Measurements from ENCODE around the gene STOML1. TPM values are rescaled to one million over a fixed set of nuclear protein-coding genes. Genes with fewer than 3 reads are reported as not detected.
A peak's percentile ranks its signal among the peaks of the same experiment; 100 is the strongest.
"Not testable (repeated sequence)": the region's sequence is repeated elsewhere in the genome, so short reads cannot be mapped to it uniquely, and the experiment has no call there.

STOML1 gene
- total RNA-seq, 6 experiments from 2014 or later: 7.2 to 12.7 (median 8.3) TPM

- Histone ChIP-seq H3K4me1 (peaks cover 0 to 12% (median 0%) of the 10 kb centered on the region in 4 donors), H3K27me3 (no peaks in the 10 kb centered on the region), H3K27ac (no peak overlapping the region), H3K36me3 (no peaks in the 10 kb centered on the region), H3K4me3 (no peak overlapping the region), H3K9me3 (no peaks in the 10 kb centered on the region)
- no peak for TF ChIP-seq CTCF (IDR thresholded peaks at IDR 0.05)
- no peak for TF ChIP-seq POLR2A (IDR thresholded peaks at IDR 0.05)
- intact Hi-C loops (cut with DNase I): no loop called here
- 65% methylated on average over 6 of the region's 8 CpGs for WGBS (ENCODE audit: insufficient coverage, low coverage, low lambda C conversion rate, missing lambda C conversion rate)
- DNase-seq (peak in 1 of 3 donors; percentile 63), ATAC-seq (peak; percentile 65 to 88 (median 82))
These were observed 51.8 kb downstream of the STOML1 start for GRCh38 chr15:73940061-73940981.

- Histone ChIP-seq H3K9me3 (no peaks in the 10 kb centered on the region), H3K4me1 (peaks cover 0 to 12% (median 0%) of the 10 kb centered on the region in 4 donors), H3K27me3 (no peaks in the 10 kb centered on the region), H3K4me3 (no peak overlapping the region), H3K27ac (no peak overlapping the region), H3K36me3 (no peaks in the 10 kb centered on the region)
- TF ChIP-seq CTCF (IDR thresholded peaks at IDR 0.05): no peak
- DNase-seq (peak in 1 of 3 donors; percentile 24), ATAC-seq (no peak)
- WGBS (ENCODE audit: insufficient coverage, low coverage, low lambda C conversion rate, missing lambda C conversion rate): 83% methylated on average over 4 of the region's 4 CpGs
- intact Hi-C loops (cut with DNase I): no loop called here
These were observed 53.0 kb downstream of the STOML1 start for GRCh38 chr15:73939138-73939537.

GRCh38 chr15:73938516-73938915, 53.6 kb downstream of the STOML1 start:
- H3K36me3 ChIP-seq; H3K27me3 ChIP-seq; H3K4me3 ChIP-seq; intact Hi-C loops (cut with DNase I); DNase-seq; H3K9me3 ChIP-seq; H3K27ac ChIP-seq; ATAC-seq: not testable (repeated sequence)
- WGBS (ENCODE audit: insufficient coverage, low coverage, low lambda C conversion rate, missing lambda C conversion rate): 67% methylated on average over 3 of the region's 8 CpGs
- H3K4me1 ChIP-seq: peaks cover 0 to 12% (median 0%) of the 10 kb centered on the region in 4 donors

- no peaks in the 10 kb centered on the region for H3K36me3 ChIP-seq
- intact Hi-C loops (cut with DNase I): no loop called here
- no peaks in the 10 kb centered on the region for H3K9me3 ChIP-seq
- WGBS (ENCODE audit: insufficient coverage, low coverage, low lambda C conversion rate, missing lambda C conversion rate): 93% methylated on average over 5 of the region's 11 CpGs
- H3K4me3 ChIP-seq: no peak overlapping the region
- DNase-seq (peak in 1 of 3 donors; percentile 42), ATAC-seq (no peak)
- peaks cover 0 to 12% (median 0%) of the 10 kb centered on the region in 4 donors for H3K4me1 ChIP-seq
- no peak for TF ChIP-seq POLR2A (IDR thresholded peaks at IDR 0.05)
- no peak for TF ChIP-seq CTCF (IDR thresholded peaks at IDR 0.05)
- H3K27ac ChIP-seq: no peak overlapping the region
- H3K27me3 ChIP-seq: no peaks in the 10 kb centered on the region
These were observed 54.4 kb downstream of the STOML1 start for GRCh38 chr15:73937726-73938125.

- Histone ChIP-seq H3K27me3 (no peaks in the 10 kb centered on the region), H3K27ac (no peak overlapping the region), H3K36me3 (no peaks in the 10 kb centered on the region), H3K4me1 (peaks cover 0 to 12% (median 0%) of the 10 kb centered on the region in 4 donors), H3K9me3 (no peaks in the 10 kb centered on the region), H3K4me3 (no peak overlapping the region)
- no peak for TF ChIP-seq POLR2A (IDR thresholded peaks at IDR 0.05)
- no peak for TF ChIP-seq CTCF (IDR thresholded peaks at IDR 0.05)
- WGBS (ENCODE audit: insufficient coverage, low coverage, low lambda C conversion rate, missing lambda C conversion rate): 67% methylated on average over 3 of the region's 10 CpGs
- peak in 1 of 3 donors; percentile 43 for DNase-seq
- ATAC-seq: no peak
- intact Hi-C loops (cut with DNase I): no loop called here
These were observed 54.8 kb downstream of the STOML1 start for GRCh38 chr15:73937296-73937695.
